ENCODE data around the gene C2orf81. TPM values are rescaled to one million over a fixed set of nuclear protein-coding genes. Genes with fewer than 3 reads are reported as not detected.

The C2orf81 gene
- total and polyA plus RNA-seq, 10 of the 15 experiments (the other 5 are each of a cell fraction or from before 2014, with no cell fraction given) = 0.10 to 9.8 (median 2.7) TPM

- Histone ChIP-seq H3K27me3 (replicated peaks in 1 of 2; ENCODE audit: control insufficient read depth in 2 of 2, insufficient read depth in 2 of 2, low read length in 1 of 2) (no peaks in the 10 kb centered on the region), H2AFZ (ENCODE audit: control insufficient read depth, low read depth, low read length) (no peak overlapping the region), H3K36me3 (ENCODE audit: control insufficient read depth in 2 of 2, insufficient read depth in 2 of 2, low read length in 1 of 2) (no peaks in the 10 kb centered on the region), H3K4me2 (ENCODE audit: control insufficient read depth, insufficient read depth) (no peak overlapping the region), H3K9ac (ENCODE audit: control insufficient read depth, insufficient read depth, low read length) (no peak overlapping the region), H3K4me1 (ENCODE audit: control insufficient read depth, insufficient read depth, low read length) (no peaks in the 10 kb centered on the region), H3K4me3 (no peak overlapping the region), H3K27ac (ENCODE audit: control insufficient read depth, insufficient read depth) (no peak overlapping the region), H3K9me3 (replicated peaks; ENCODE audit: control insufficient read depth, insufficient read depth, low read length) (no peaks in the 10 kb centered on the region), H4K20me1 (ENCODE audit: control insufficient read depth, insufficient read depth) (no peaks in the 10 kb centered on the region), H3K79me2 (ENCODE audit: control insufficient read depth, insufficient read depth, low read length) (no peaks in the 10 kb centered on the region)
- FAIRE-seq (no peak), ATAC-seq (no peak), DNase-seq (ENCODE audit: low read depth, low spot score) (no peak)
- POLR2A ChIA-PET = interaction anchor here (0.5 to 1.0 kb wide), 3 partner anchors 8 to 207 kb away, joined by 3 to 10 read pairs (median 3); no protein-coding TSS in a partner anchor
- RAD21 ChIA-PET (ENCODE audit: unreplicated experiment) = no interaction called here
- TF ChIP-seq, protein P1, sequence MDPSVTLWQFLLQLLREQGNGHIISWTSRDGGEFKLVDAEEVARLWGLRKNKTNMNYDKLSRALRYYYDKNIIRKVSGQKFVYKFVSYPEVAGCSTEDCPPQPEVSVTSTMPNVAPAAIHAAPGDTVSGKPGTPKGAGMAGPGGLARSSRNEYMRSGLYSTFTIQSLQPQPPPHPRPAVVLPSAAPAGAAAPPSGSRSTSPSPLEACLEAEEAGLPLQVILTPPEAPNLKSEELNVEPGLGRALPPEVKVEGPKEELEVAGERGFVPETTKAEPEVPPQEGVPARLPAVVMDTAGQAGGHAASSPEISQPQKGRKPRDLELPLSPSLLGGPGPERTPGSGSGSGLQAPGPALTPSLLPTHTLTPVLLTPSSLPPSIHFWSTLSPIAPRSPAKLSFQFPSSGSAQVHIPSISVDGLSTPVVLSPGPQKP (IDR thresholded peaks at IDR 0.05; ENCODE audit: low read depth, low read length) = no peak
- TF ChIP-seq SKIL (IDR thresholded peaks at IDR 0.05; ENCODE audit: low read depth, poor library complexity, severe bottlenecking) = no peak
- no peak for TF ChIP-seq MTA2 (IDR thresholded peaks at IDR 0.05; ENCODE audit: low read depth)
- WGBS (ENCODE audit: insufficient coverage, insufficient replicate concordance, low lambda C conversion rate, missing lambda C conversion rate) = 89% methylated on average over 2 of the region's 2 CpGs
- SMC1A ChIA-PET (ENCODE audit: uncharacterized antibody, unreplicated experiment) = interaction anchor here (0.6 kb wide), 1 partner anchor 46 kb away, joined by 3 read pairs; no protein-coding TSS in a partner anchor
- intact Hi-C loops (cut with micrococcal nuclease; ENCODE audit: unreplicated experiment) = no loop called here
- BruUV-seq (replicated peaks) = no TSS peak
- CTCF ChIA-PET = no interaction called here
- in situ Hi-C loops (cut with MboI) = no loop called here
Observed at GRCh38 chr2:74448771-74449170, 27.4 kb upstream of the C2orf81 start.
